Caco-2 (cell line): Measurements from ENCODE around the gene DCAF4. TPM values are rescaled to one million over a fixed set of nuclear protein-coding genes. Genes with fewer than 3 reads are reported as not detected.
A peak's percentile ranks its signal among the peaks of the same experiment; 100 is the strongest.

Source experiments
- BruUV-seq: library from RNA; stranded (reverse); fragments of 400-500 nt; replicated peaks from 2 replicates; lab custom pipeline; 2021; lab: Mats Ljungman, UMichigan
- CTCF ChIA-PET: fragments of 300-600 bp; sonication (Branson Sonifier 250); formaldehyde crosslinking; loops from one replicate; lab custom pipeline; 2022; ENCODE audit warnings: antibody characterized with exemption; lab: Charles Lee
- POLR2A ChIA-PET: fragments of 300-600 bp; sonication (Branson Sonifier 250); formaldehyde crosslinking; loops from one replicate; lab custom pipeline; 2022; ENCODE audit warnings: antibody characterized with exemption; lab: Charles Lee
- DNase-seq, 2 experiments: peaks; one replicate each; pipeline versions ENCODE4 v3.0.0 to v3.0.0-alpha.2; 2020 to 2022
- H3K27me3 ChIP-seq: replicated peaks from 2 replicates; pipeline ENCODE4 v1.6.0; 2011; ENCODE audit warnings: low read length; ENCODE audit not compliant: control insufficient read depth, insufficient read depth
- H3K36me3 ChIP-seq: 2 replicates; pipeline ENCODE4 v1.5.1; 2011; ENCODE audit warnings: low read length; ENCODE audit not compliant: control insufficient read depth, insufficient read depth
- H3K4me1 ChIP-seq: fragments of 250-450 bp; sonication (Bioruptor Pico); 2 replicates; pipeline ENCODE4 v1.5.1; 2020; ENCODE audit warnings: mild to moderate bottlenecking
- H3K4me3 ChIP-seq: 2 replicates; pipeline ENCODE4 v1.5.1; 2011; ENCODE audit warnings: low read depth, mild to moderate bottlenecking, control low read depth, low read length
- H3K9me3 ChIP-seq: fragments of 250-450 bp; sonication (Bioruptor Pico); 2 replicates; pipeline ENCODE4 v1.5.1; 2020; ENCODE audit warnings: mild to moderate bottlenecking, moderate library complexity
- H3K27ac Mint-ChIP-seq: one replicate; pipeline ENCODE4 v1.8.0; 2022; ENCODE audit warnings: mixed read lengths; ENCODE audit not compliant: unreplicated experiment
- H3K27me3 Mint-ChIP-seq: one replicate; pipeline ENCODE4 v1.8.0; 2022; ENCODE audit warnings: mixed read lengths; ENCODE audit not compliant: insufficient read depth, unreplicated experiment
- H3K36me3 Mint-ChIP-seq: one replicate; pipeline ENCODE4 v1.8.0; 2022; ENCODE audit warnings: mild to moderate bottlenecking, mixed read lengths; ENCODE audit not compliant: insufficient read depth, unreplicated experiment
- H3K4me1 Mint-ChIP-seq: one replicate; pipeline ENCODE4 v1.8.0; 2022; ENCODE audit warnings: low read depth, mixed read lengths; ENCODE audit not compliant: unreplicated experiment
- H3K4me3 Mint-ChIP-seq: one replicate; pipeline ENCODE4 v1.8.0; 2022; ENCODE audit warnings: mild to moderate bottlenecking, moderate library complexity, mixed read lengths; ENCODE audit not compliant: unreplicated experiment
- H3K9me3 Mint-ChIP-seq: one replicate; pipeline ENCODE4 v1.8.0; 2022; ENCODE audit warnings: mixed read lengths; ENCODE audit not compliant: unreplicated experiment
- intact Hi-C: fragments of 100-400 bp; cut with micrococcal nuclease; formaldehyde crosslinking; loops from one replicate; pipeline ENCODE4 v1.10.0; 2022; ENCODE audit not compliant: unreplicated experiment
- total RNA-seq: library from RNA; stranded (reverse); gene quantifications from 2 replicates; pipeline ENCODE4 v1.2.3, GENCODE V29; 2022
- TF ChIP-seq, protein P1 (sequence below), 2 experiments: fragments of 200-600 bp in 1 of 2; IDR thresholded peaks; 1 replicate in 1 of 2; 2 replicates in 1 of 2; pipeline versions ENCODE4 v1.5.1 to v1.8.0; 2011 to 2022; ENCODE audit warnings: antibody characterized with exemption in 1 of 2, control low read depth in 1 of 2, inconsistent platforms in 1 of 2, low read depth in 1 of 2, low read length in 1 of 2, mild to moderate bottlenecking in 1 of 2, moderate library complexity in 1 of 2; ENCODE audit not compliant: insufficient read depth in 1 of 2, severe bottlenecking in 1 of 2, unreplicated experiment in 1 of 2

Gene DCAF4
- total RNA-seq, 1 experiment from 2014 or later, result 21.1 TPM

DNA sequence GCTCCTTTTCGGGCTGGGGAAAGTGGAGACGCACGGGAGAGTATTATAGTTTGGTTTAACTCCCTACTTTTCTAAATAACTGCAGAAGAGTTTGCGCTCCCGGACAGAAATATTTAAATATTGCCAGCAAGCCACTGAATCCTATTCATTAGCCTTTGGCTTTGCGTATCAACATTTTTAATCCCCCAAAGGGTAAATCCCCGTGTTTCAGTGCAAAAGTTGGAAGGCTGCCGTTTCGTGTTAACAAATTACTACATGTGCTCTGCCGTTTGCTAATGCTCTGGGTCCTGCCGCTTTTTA is 32.0 kb upstream of the DCAF4 start:
- BruUV-seq, result no TSS peak
- peaks cover 15% of the 10 kb centered on the region for H3K4me1 ChIP-seq
- Mint-ChIP-seq H3K36me3 (no peaks in the 10 kb centered on the region), H3K27ac (no peak overlapping the region), H3K9me3 (no peaks in the 10 kb centered on the region), H3K27me3 (peaks cover 14% of the 10 kb centered on the region), H3K4me3 (peak overlapping the region; percentile 74), H3K4me1 (no peaks in the 10 kb centered on the region)
- no peak for DNase-seq
- peaks cover 10% of the 10 kb centered on the region for H3K27me3 ChIP-seq
- no peaks in the 10 kb centered on the region for H3K36me3 ChIP-seq
- intact Hi-C loops, result loop anchor here (1.0 kb wide), 1 partner anchor 32 kb away; the partner anchor contains the start of gene DCAF4
- no peaks in the 10 kb centered on the region for H3K9me3 ChIP-seq
- TF ChIP-seq, protein P1, sequence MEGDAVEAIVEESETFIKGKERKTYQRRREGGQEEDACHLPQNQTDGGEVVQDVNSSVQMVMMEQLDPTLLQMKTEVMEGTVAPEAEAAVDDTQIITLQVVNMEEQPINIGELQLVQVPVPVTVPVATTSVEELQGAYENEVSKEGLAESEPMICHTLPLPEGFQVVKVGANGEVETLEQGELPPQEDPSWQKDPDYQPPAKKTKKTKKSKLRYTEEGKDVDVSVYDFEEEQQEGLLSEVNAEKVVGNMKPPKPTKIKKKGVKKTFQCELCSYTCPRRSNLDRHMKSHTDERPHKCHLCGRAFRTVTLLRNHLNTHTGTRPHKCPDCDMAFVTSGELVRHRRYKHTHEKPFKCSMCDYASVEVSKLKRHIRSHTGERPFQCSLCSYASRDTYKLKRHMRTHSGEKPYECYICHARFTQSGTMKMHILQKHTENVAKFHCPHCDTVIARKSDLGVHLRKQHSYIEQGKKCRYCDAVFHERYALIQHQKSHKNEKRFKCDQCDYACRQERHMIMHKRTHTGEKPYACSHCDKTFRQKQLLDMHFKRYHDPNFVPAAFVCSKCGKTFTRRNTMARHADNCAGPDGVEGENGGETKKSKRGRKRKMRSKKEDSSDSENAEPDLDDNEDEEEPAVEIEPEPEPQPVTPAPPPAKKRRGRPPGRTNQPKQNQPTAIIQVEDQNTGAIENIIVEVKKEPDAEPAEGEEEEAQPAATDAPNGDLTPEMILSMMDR (IDR thresholded peaks at IDR 0.05; ENCODE audit: insufficient read depth in 1 of 2, low read depth in 1 of 2, low read length in 1 of 2, severe bottlenecking in 1 of 2, unreplicated experiment in 1 of 2), result no peak
- ChIA-PET CTCF (interaction anchor here (0.9 to 1.6 kb wide), 4 partner anchors 10 to 380 kb away, joined by 3 to 17 read pairs (median 5); no protein-coding TSS in a partner anchor), POLR2A (no interaction called here)
- H3K4me3 ChIP-seq, result peak overlapping the region; percentile 25

DNA sequence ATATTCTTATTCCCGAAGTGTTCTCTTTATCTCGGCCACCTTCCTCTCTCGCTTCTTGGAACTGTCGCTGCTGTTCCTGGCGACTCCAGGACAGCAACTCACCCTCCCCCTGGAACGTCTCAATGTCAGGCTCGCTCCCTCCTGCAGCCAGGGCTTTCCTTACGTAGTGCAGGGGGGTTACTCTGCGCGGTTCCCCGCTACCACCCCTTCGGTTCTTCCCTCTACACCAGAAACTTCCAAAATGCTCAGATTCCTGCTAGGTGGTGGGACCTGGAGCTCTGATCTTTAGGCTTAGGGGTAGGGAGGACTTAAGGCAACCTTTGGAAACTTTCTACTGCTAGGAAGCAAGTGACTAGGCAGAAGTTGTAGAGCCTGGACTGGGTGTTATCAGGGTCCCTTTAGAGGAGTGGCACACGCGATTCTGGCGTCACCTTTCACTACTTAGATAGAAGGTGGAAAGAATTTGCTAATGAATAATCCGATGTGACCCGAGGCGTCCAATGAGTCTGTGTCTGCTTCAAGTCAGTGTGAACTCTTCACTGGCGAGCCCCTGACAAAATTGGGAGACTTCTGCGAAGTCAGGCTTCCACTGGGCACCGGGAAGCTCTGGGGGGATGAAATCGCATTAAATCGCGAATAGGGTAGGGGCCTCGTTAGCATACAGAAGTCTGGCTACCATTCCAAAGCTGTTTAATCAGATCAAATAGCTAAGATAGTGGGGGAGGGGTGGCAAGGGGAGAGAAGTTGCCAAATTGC is 31.5 kb upstream of the DCAF4 start:
- CTCF ChIA-PET, result interaction anchor here (0.9 to 1.6 kb wide), 4 partner anchors 9 to 381 kb away, joined by 3 to 17 read pairs (median 5); no protein-coding TSS in a partner anchor
- Mint-ChIP-seq H3K27ac (no peak overlapping the region), H3K4me1 (no peaks in the 10 kb centered on the region), H3K9me3 (no peaks in the 10 kb centered on the region), H3K27me3 (peaks cover 16% of the 10 kb centered on the region), H3K4me3 (peak overlapping the region; percentile 74), H3K36me3 (no peaks in the 10 kb centered on the region)
- TF ChIP-seq, protein P1 (IDR thresholded peaks at IDR 0.05; ENCODE audit: insufficient read depth in 1 of 2, low read depth in 1 of 2, low read length in 1 of 2, severe bottlenecking in 1 of 2, unreplicated experiment in 1 of 2), result no peak
- intact Hi-C loops, result loop anchor here (1.0 kb wide), 1 partner anchor 32 kb away; the partner anchor contains the start of gene DCAF4
- no TSS peak for BruUV-seq
- POLR2A ChIA-PET, result no interaction called here
- no peaks in the 10 kb centered on the region for H3K9me3 ChIP-seq
- H3K4me3 ChIP-seq, result peak overlapping the region; percentile 25
- H3K27me3 ChIP-seq, result peaks cover 10% of the 10 kb centered on the region
- no peaks in the 10 kb centered on the region for H3K36me3 ChIP-seq
- peak in 1 of 2 experiments; percentile 21 for DNase-seq
- H3K4me1 ChIP-seq, result peaks cover 15% of the 10 kb centered on the region

DNA sequence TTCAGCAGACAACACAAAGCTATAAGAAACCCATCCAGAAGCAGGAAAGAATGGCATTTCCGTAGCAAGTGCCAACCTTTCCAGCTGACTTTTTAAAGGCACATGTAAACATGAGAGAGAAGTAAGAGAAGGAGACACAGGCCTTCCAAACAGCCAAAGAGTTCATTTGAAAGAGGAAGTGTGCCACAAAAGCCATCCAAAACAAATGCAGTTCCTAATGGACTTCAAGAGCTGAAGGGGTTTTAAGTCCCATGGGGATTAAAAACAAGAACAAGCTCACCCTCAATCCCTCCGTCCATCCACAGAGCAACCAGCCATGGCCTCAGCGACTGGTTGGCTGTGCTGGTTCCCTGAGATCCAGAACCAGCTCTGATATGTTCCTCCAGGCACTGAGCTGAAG is 27.8 kb upstream of the DCAF4 start:
- no peaks in the 10 kb centered on the region for H3K9me3 ChIP-seq
- POLR2A ChIA-PET, result no interaction called here
- H3K4me1 ChIP-seq, result peaks cover 6% of the 10 kb centered on the region; the same call in 1 of the 2 replicates
- DNase-seq, result no peak
- Mint-ChIP-seq H3K9me3 (no peaks in the 10 kb centered on the region), H3K27me3 (peaks cover 18% of the 10 kb centered on the region), H3K4me3 (no peak overlapping the region), H3K4me1 (peaks cover 7% of the 10 kb centered on the region), H3K36me3 (no peaks in the 10 kb centered on the region), H3K27ac (no peak overlapping the region)
- CTCF ChIA-PET, result no interaction called here
- intact Hi-C loops, result no loop called here
- peaks cover 2% of the 10 kb centered on the region; the same call in 1 of the 2 replicates for H3K27me3 ChIP-seq
- no TSS peak for BruUV-seq
- H3K4me3 ChIP-seq, result no peak overlapping the region
- no peaks in the 10 kb centered on the region for H3K36me3 ChIP-seq
- TF ChIP-seq, protein P1 (IDR thresholded peaks at IDR 0.05; ENCODE audit: insufficient read depth in 1 of 2, low read depth in 1 of 2, low read length in 1 of 2, severe bottlenecking in 1 of 2, unreplicated experiment in 1 of 2), result no peak
